Neural progenitor cell (in vitro differentiated cells): ENCODE data around the gene ATP6V0C. TPM values are rescaled to one million over a fixed set of nuclear protein-coding genes. Genes with fewer than 3 reads are reported as not detected.
"Not testable (repeated sequence)": the region's sequence is repeated elsewhere in the genome, so short reads cannot be mapped to it uniquely, and the experiment has no call there.

Experiments
- DNase-seq: peaks from one replicate; pipeline ENCODE4 v3.0.0-alpha.2; 2016; ENCODE audit warnings: low spot score
- H2AFZ ChIP-seq: fragments of 200-600 bp; sonication (generic); replicated peaks from 2 replicates; pipeline ENCODE4 v1.6.1; 2016; ENCODE audit warnings: antibody characterized with exemption
- H3F3A ChIP-seq: fragments of 200-600 bp; sonication (generic); 2 replicates; pipeline ENCODE4 v1.6.1; 2016; ENCODE audit warnings: antibody characterized with exemption, low read depth
- H3K27ac ChIP-seq: fragments of 200-600 bp; sonication (generic); 2 replicates; pipeline ENCODE4 v1.5.1; 2016; ENCODE audit warnings: mild to moderate bottlenecking
- H3K27me3 ChIP-seq: fragments of 200-600 bp; sonication (generic); 2 replicates; pipeline ENCODE4 v1.6.1; 2016; ENCODE audit warnings: mild to moderate bottlenecking, moderate library complexity
- H3K36me3 ChIP-seq: fragments of 200-600 bp; sonication (generic); 2 replicates; pipeline ENCODE4 v1.5.1; 2016
- H3K4me1 ChIP-seq: fragments of 200-600 bp; sonication (generic); 2 replicates; pipeline ENCODE4 v1.6.1; 2016; ENCODE audit warnings: mixed run types
- H3K4me2 ChIP-seq: fragments of 200-600 bp; sonication (generic); 2 replicates; pipeline ENCODE4 v1.6.1; 2016
- H3K4me3 ChIP-seq: fragments of 200-600 bp; sonication (generic); 2 replicates; pipeline ENCODE4 v1.5.1; 2016
- H3K79me2 ChIP-seq: fragments of 200-600 bp; sonication (generic); 2 replicates; pipeline ENCODE4 v1.6.1; 2016; ENCODE audit warnings: low read depth
- H3K9ac ChIP-seq: fragments of 200-600 bp; sonication (generic); 2 replicates; pipeline ENCODE4 v1.6.1; 2016
- H3K9me3 ChIP-seq: fragments of 200-600 bp; sonication (generic); 2 replicates; pipeline ENCODE4 v1.5.1; 2016; ENCODE audit warnings: low read depth
- H4K20me1 ChIP-seq: fragments of 200-600 bp; sonication (generic); 2 replicates; pipeline ENCODE4 v1.6.1; 2016; ENCODE audit warnings: low read depth
- H3K27ac Mint-ChIP-seq: 3 replicates; pipeline ENCODE4 v1.8.0; 2021; ENCODE audit warnings: mixed read lengths
- H3K27me3 Mint-ChIP-seq: 2 replicates; pipeline ENCODE4 v1.8.0; 2022; ENCODE audit warnings: low read depth, mild to moderate bottlenecking, inconsistent platforms, moderate library complexity, mixed read lengths; ENCODE audit not compliant: insufficient read depth
- H3K36me3 Mint-ChIP-seq: 3 replicates; pipeline ENCODE4 v1.8.0; 2021; ENCODE audit warnings: mixed read lengths
- H3K4me1 Mint-ChIP-seq: 3 replicates; pipeline ENCODE4 v1.8.0; 2021; ENCODE audit warnings: mixed read lengths
- H3K4me3 Mint-ChIP-seq: 3 replicates; pipeline ENCODE4 v1.8.0; 2021; ENCODE audit warnings: mild to moderate bottlenecking, moderate library complexity, mixed read lengths
- H3K9me3 Mint-ChIP-seq: 3 replicates; pipeline ENCODE4 v1.8.0; 2020; ENCODE audit warnings: mixed read lengths
- total RNA-seq: library from RNA; depleted of rRNA; stranded (reverse); fragments of >200 nt; gene quantifications from 2 replicates; pipeline ENCODE4 v1.2.3, GENCODE V29; 2015; ENCODE audit warnings: low replicate concordance
- TF ChIP-seq, protein P1 (sequence below): fragments of 200-600 bp; sonication (generic); IDR thresholded peaks from 2 replicates; pipeline ENCODE4 v1.5.1; 2017; ENCODE audit warnings: antibody characterized with exemption, mild to moderate bottlenecking

ATP6V0C gene
- total RNA-seq, 1 donor from 2014 or later, result 11.6 TPM

GRCh38 chr16:2551420-2551889, 37.7 kb downstream of the ATP6V0C start:
- not testable (repeated sequence) for H3K36me3 ChIP-seq, H3K4me2 ChIP-seq, H3K4me3 ChIP-seq, H3K4me1 Mint-ChIP-seq, H3K4me1 ChIP-seq, H4K20me1 ChIP-seq, H3K9ac ChIP-seq, H3K36me3 Mint-ChIP-seq, H3K79me2 ChIP-seq, H3K9me3 ChIP-seq, H2AFZ ChIP-seq, H3K9me3 Mint-ChIP-seq, H3K27me3 ChIP-seq, H3K27ac ChIP-seq, H3F3A ChIP-seq, H3K27ac Mint-ChIP-seq, H3K27me3 Mint-ChIP-seq, H3K4me3 Mint-ChIP-seq
- TF ChIP-seq, protein P1, sequence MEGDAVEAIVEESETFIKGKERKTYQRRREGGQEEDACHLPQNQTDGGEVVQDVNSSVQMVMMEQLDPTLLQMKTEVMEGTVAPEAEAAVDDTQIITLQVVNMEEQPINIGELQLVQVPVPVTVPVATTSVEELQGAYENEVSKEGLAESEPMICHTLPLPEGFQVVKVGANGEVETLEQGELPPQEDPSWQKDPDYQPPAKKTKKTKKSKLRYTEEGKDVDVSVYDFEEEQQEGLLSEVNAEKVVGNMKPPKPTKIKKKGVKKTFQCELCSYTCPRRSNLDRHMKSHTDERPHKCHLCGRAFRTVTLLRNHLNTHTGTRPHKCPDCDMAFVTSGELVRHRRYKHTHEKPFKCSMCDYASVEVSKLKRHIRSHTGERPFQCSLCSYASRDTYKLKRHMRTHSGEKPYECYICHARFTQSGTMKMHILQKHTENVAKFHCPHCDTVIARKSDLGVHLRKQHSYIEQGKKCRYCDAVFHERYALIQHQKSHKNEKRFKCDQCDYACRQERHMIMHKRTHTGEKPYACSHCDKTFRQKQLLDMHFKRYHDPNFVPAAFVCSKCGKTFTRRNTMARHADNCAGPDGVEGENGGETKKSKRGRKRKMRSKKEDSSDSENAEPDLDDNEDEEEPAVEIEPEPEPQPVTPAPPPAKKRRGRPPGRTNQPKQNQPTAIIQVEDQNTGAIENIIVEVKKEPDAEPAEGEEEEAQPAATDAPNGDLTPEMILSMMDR, result peak; percentile 50
- peak; percentile 53 for DNase-seq

- not testable (repeated sequence) for H3K4me3 Mint-ChIP-seq, H3K9ac ChIP-seq, H3K36me3 ChIP-seq, H4K20me1 ChIP-seq, H3K27ac Mint-ChIP-seq, H3K79me2 ChIP-seq, H3K27me3 Mint-ChIP-seq, H2AFZ ChIP-seq, H3K4me1 ChIP-seq, DNase-seq, H3K36me3 Mint-ChIP-seq, H3K4me1 Mint-ChIP-seq, H3F3A ChIP-seq, H3K4me3 ChIP-seq, H3K27me3 ChIP-seq, H3K4me2 ChIP-seq, H3K9me3 ChIP-seq, H3K9me3 Mint-ChIP-seq, H3K27ac ChIP-seq
Measured at GRCh38 chr16:2554709-2555425, 41.1 kb downstream of the ATP6V0C start.

DNA sequence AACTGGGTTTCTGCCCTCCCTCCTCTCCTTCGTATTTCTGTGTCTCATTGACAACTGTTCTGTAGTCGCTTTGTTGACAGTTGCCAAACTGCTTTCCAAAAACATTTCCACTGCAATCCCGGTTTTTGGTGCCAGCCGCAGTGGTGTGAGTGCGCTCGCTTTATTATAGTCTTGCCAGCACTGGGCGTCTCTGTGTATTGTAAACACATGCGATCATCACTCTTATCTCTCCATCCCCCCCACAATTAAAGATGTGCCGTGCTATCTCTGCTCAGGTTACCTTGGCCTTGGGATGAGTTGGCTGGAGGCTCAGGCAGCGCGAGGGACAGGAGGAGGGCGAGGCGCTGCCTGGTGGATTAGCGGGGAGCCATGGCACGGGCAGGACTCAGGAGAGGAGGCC, 43.4 kb downstream of the ATP6V0C start:
- H3K9me3 Mint-ChIP-seq, result not testable (repeated sequence)

DNA sequence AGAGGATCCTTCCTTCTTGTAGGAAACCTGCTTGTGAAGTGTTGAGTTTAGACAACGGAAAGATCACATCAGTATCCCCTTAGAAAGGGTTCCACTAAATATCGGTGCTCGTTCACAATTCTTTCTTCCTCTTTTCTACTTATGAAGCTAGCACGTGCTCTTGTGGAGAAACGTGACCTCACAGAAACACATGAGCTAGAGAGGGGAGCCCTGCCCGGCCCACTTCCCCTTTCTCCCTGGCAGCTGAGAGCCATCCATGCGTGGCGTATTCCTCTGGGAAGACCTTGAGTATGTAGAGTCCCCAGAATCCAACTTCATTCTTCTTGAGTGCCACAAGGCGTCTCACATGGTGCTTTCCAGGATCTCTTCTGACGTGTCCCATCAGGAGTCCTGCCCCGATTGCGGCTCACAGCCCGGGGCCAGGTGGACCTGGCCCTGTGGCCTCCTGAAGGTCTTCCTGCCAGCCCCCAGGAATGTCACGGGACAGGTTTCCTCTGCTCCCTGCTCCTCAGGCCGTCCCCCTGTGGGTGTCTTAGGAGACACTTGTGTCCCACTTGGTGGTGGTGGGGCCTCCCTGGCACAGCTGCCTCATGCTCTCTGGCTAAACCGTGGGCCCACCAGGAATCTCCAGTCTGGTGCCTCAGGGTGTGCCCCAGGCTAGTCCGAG, 46.5 kb downstream of the ATP6V0C start:
- H3K4me3 ChIP-seq, H3K27me3 ChIP-seq, H3K4me1 Mint-ChIP-seq, H3K4me2 ChIP-seq, H4K20me1 ChIP-seq, H3K4me1 ChIP-seq, DNase-seq, H3K9me3 ChIP-seq, H3K9me3 Mint-ChIP-seq, H3K27ac ChIP-seq, H3K36me3 ChIP-seq, H3F3A ChIP-seq, H3K9ac ChIP-seq, H3K27ac Mint-ChIP-seq, H2AFZ ChIP-seq, H3K4me3 Mint-ChIP-seq, H3K79me2 ChIP-seq, H3K36me3 Mint-ChIP-seq, H3K27me3 Mint-ChIP-seq: not testable (repeated sequence)

More for the DNA sequence above, 43.4 kb downstream of the ATP6V0C start:
- not testable (repeated sequence) for DNase-seq, H3K36me3 Mint-ChIP-seq, H3K4me2 ChIP-seq, H3K4me3 Mint-ChIP-seq, H3K36me3 ChIP-seq, H3F3A ChIP-seq, H3K4me3 ChIP-seq, H2AFZ ChIP-seq, H3K9ac ChIP-seq, H3K79me2 ChIP-seq, H3K9me3 ChIP-seq, H3K4me1 Mint-ChIP-seq, H3K27ac ChIP-seq, H4K20me1 ChIP-seq, H3K27me3 Mint-ChIP-seq, H3K27ac Mint-ChIP-seq, H3K4me1 ChIP-seq, H3K27me3 ChIP-seq

GRCh38 chr16:2560798-2561133, 47.0 kb downstream of the ATP6V0C start:
- not testable (repeated sequence) for H3K4me1 Mint-ChIP-seq, DNase-seq, H3K4me3 ChIP-seq, H3K4me3 Mint-ChIP-seq, H3K27ac Mint-ChIP-seq, H3F3A ChIP-seq, H3K27me3 ChIP-seq, H2AFZ ChIP-seq, H3K4me2 ChIP-seq, H3K9me3 Mint-ChIP-seq, H4K20me1 ChIP-seq, H3K36me3 ChIP-seq, H3K27me3 Mint-ChIP-seq, H3K9me3 ChIP-seq, H3K9ac ChIP-seq, H3K27ac ChIP-seq, H3K4me1 ChIP-seq, H3K79me2 ChIP-seq, H3K36me3 Mint-ChIP-seq
- TF ChIP-seq, protein P1, result peak; percentile 51

DNA sequence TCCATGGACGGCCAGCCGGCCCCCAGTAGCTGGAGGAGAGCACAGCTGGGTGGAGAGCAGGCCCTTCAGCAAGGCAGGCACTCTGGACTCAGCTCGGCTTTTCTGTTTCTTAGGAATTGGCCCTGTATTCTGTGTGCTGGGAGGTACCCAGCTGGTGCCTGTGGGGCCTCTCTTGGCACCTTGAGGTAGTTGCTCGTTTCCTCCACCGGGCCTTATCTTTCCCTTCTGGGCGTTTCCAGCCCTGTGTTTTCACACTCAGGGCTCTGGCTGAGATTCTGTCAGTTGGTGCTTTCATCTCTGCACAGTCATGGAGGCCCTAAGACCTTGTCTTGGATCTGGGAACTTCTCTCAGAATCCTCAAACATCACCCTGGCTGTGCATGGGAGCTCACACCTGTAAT, 53.8 kb downstream of the ATP6V0C start:
- not testable (repeated sequence) for H2AFZ ChIP-seq, DNase-seq, H3K36me3 ChIP-seq, H3K9me3 Mint-ChIP-seq, H3K4me1 ChIP-seq, H3K4me3 ChIP-seq, H3K4me3 Mint-ChIP-seq, H3K27ac Mint-ChIP-seq, H3K27me3 Mint-ChIP-seq, H3K36me3 Mint-ChIP-seq, H3K9ac ChIP-seq, H3K27me3 ChIP-seq, H4K20me1 ChIP-seq, H3K4me2 ChIP-seq, H3F3A ChIP-seq, H3K4me1 Mint-ChIP-seq, H3K27ac ChIP-seq, H3K79me2 ChIP-seq, H3K9me3 ChIP-seq

- not testable (repeated sequence) for H3K9me3 ChIP-seq, H3F3A ChIP-seq, H3K4me2 ChIP-seq, H3K27ac ChIP-seq, H3K9me3 Mint-ChIP-seq, H3K27ac Mint-ChIP-seq, H3K27me3 Mint-ChIP-seq, H3K4me3 Mint-ChIP-seq, H3K36me3 Mint-ChIP-seq, H3K4me3 ChIP-seq, H3K9ac ChIP-seq, H3K27me3 ChIP-seq, DNase-seq, H3K36me3 ChIP-seq, H3K4me1 Mint-ChIP-seq, H4K20me1 ChIP-seq, H3K4me1 ChIP-seq, H3K79me2 ChIP-seq, H2AFZ ChIP-seq
Measured at GRCh38 chr16:2568573-2568972, 54.8 kb downstream of the ATP6V0C start.
